SKM-1 (cell line): Measurements from ENCODE around the gene LZTS3.
"Not testable (repeated sequence)": the region's sequence is repeated elsewhere in the genome, so short reads cannot be mapped to it uniquely, and the experiment has no call there.

Experiments
- DNase-seq: peaks from one replicate; lab custom pipeline; 2025; ENCODE audit not compliant: unreplicated experiment; lab: John Stamatoyannopoulos, UW

The LZTS3 gene

GRCh38 chr20:3168079-3168828 lies 5.1 kb downstream of the LZTS3 start:
- DNase-seq, result no peak

- DNase-seq, result no peak
Observed at GRCh38 chr20:3167738-3168078, 5.6 kb downstream of the LZTS3 start.

GRCh38 chr20:3166913-3167342 lies 6.4 kb downstream of the LZTS3 start:
- DNase-seq, result no peak

GRCh38 chr20:3166338-3166912 lies 6.9 kb downstream of the LZTS3 start:
- no peak for DNase-seq

- no peak for DNase-seq
Observed at GRCh38 chr20:3165473-3166337, 7.6 kb downstream of the LZTS3 start.

GRCh38 chr20:3164763-3165410 lies 8.5 kb downstream of the LZTS3 start:
- DNase-seq, result no peak

- no peak for DNase-seq
Observed at GRCh38 chr20:3164043-3164762, 9.1 kb downstream of the LZTS3 start.

- no peak for DNase-seq
Observed at GRCh38 chr20:3163099-3164042, 10.0 kb downstream of the LZTS3 start.

- DNase-seq, result no peak
Observed at GRCh38 chr20:3162080-3162611, 11.2 kb downstream of the LZTS3 start.

- DNase-seq, result no peak
Observed at GRCh38 chr20:3161316-3162079, 11.9 kb downstream of the LZTS3 start.

- DNase-seq, result no peak
Observed at GRCh38 chr20:3160418-3160817, 12.9 kb downstream of the LZTS3 start.

GRCh38 chr20:3158968-3159431 lies 14.3 kb downstream of the LZTS3 start:
- DNase-seq, result no peak

- DNase-seq, result no peak
Observed at GRCh38 chr20:3157817-3158216, 15.5 kb downstream of the LZTS3 start.

- no peak for DNase-seq
Observed at GRCh38 chr20:3156811-3157619, 16.3 kb downstream of the LZTS3 start.

GRCh38 chr20:3152057-3152644 lies 21.2 kb downstream of the LZTS3 start:
- not testable (repeated sequence) for DNase-seq

GRCh38 chr20:3150908-3151307 lies 22.4 kb downstream of the LZTS3 start:
- DNase-seq, result no peak

GRCh38 chr20:3146732-3147341 lies 26.5 kb downstream of the LZTS3 start:
- DNase-seq, result no peak
